ENCODE data around the gene MYBBP1A. TPM values are rescaled to one million over a fixed set of nuclear protein-coding genes. Genes with fewer than 3 reads are reported as not detected.
"Not testable (repeated sequence)": the region's sequence is repeated elsewhere in the genome, so short reads cannot be mapped to it uniquely, and the experiment has no call there.

The MYBBP1A gene, protein sequence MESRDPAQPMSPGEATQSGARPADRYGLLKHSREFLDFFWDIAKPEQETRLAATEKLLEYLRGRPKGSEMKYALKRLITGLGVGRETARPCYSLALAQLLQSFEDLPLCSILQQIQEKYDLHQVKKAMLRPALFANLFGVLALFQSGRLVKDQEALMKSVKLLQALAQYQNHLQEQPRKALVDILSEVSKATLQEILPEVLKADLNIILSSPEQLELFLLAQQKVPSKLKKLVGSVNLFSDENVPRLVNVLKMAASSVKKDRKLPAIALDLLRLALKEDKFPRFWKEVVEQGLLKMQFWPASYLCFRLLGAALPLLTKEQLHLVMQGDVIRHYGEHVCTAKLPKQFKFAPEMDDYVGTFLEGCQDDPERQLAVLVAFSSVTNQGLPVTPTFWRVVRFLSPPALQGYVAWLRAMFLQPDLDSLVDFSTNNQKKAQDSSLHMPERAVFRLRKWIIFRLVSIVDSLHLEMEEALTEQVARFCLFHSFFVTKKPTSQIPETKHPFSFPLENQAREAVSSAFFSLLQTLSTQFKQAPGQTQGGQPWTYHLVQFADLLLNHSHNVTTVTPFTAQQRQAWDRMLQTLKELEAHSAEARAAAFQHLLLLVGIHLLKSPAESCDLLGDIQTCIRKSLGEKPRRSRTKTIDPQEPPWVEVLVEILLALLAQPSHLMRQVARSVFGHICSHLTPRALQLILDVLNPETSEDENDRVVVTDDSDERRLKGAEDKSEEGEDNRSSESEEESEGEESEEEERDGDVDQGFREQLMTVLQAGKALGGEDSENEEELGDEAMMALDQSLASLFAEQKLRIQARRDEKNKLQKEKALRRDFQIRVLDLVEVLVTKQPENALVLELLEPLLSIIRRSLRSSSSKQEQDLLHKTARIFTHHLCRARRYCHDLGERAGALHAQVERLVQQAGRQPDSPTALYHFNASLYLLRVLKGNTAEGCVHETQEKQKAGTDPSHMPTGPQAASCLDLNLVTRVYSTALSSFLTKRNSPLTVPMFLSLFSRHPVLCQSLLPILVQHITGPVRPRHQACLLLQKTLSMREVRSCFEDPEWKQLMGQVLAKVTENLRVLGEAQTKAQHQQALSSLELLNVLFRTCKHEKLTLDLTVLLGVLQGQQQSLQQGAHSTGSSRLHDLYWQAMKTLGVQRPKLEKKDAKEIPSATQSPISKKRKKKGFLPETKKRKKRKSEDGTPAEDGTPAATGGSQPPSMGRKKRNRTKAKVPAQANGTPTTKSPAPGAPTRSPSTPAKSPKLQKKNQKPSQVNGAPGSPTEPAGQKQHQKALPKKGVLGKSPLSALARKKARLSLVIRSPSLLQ (N-terminal part only)
- 42.9 TPM for total RNA-seq

DNA sequence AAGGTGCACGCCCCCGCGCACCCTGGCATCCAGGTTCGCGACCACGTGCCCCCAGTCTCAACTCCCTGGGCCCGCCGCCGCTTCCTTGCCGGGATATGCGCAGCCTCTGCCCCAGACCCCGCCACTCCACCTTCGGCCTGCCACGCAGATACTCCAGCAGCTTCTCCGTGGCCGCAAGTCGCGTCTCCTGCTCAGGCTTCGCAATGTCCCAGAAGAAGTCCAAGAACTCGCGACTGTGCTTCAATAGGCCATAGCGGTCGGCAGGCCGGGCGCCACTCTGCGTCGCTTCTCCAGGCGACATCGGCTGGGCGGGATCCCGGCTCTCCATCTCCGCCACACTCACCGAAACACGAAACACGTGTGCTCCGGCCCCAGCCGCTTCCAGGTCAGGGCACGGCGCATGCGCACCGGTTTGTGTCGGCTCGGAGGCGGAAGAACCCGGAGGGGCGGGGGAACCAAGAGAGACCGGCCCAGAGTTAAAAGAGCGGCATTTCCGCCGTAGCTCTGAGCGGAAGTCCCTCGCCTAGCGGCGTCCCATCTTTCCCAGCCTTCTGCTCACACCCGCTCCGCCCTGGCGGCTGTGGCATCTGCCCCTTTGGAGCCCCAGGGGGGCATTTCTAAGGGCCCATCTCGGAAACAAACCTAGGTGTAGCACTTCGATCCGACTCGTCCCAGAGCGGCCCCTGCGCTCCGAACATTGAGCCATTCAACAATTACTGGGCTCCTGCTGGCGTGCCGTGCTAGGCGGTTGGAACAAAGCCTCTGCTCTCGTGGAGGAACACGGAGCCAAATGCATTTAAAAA, at the start of gene MYBBP1A:
Gene MYBBP1A (minus strand): TSS at position 388 of the 803 bp plus-strand sequence. CDS start 60 bp downstream, at position 328.
- ATAC-seq: peak; percentile 81

DNA sequence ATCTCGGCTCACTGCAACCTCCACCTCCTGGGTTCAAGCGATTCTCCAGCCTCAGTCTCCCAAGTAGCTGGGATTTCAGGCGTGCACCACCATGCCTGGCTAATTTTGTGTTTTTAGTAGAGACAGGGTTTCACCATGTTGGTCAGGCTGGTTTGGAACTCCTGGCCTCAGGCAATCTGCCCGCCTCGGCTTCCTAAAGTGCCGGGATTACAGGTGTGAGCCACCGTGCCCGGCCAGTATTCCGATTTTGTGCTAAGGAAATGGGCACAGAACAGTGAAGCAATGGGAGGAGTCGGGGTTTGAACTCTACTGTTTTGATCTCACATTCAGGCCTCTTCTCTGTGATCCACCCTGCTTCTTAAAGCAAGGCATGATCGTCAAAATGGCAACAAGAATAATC, 49.6 kb upstream of the MYBBP1A start:
- ATAC-seq: not testable (repeated sequence)

DNA sequence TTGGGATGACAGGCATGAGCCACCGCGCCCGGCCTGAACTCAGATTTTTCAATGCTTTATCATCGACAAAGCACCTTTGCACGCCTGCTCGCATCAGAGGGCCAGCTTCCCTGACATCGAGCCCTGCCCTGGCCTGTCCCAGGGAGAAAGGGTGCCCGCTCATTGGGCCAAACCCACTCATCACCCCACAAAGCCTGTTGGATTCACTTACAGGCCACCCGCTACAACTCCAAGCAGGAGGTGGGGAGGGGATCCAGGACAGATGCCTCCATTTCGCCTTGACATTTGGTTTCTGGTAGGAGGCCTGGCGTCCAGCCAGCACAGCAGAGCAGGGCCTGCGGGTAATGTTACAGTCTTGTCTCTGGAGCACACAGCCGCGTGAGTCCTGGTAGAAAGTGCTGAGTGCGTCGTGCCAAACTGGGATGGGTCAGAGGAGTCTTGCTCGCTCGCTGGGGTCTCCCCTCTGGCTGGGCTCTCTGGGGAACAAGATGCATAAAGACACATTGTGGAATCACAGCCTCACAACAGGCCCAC, 49.0 kb upstream of the MYBBP1A start:
- ATAC-seq: peak; percentile 32

DNA sequence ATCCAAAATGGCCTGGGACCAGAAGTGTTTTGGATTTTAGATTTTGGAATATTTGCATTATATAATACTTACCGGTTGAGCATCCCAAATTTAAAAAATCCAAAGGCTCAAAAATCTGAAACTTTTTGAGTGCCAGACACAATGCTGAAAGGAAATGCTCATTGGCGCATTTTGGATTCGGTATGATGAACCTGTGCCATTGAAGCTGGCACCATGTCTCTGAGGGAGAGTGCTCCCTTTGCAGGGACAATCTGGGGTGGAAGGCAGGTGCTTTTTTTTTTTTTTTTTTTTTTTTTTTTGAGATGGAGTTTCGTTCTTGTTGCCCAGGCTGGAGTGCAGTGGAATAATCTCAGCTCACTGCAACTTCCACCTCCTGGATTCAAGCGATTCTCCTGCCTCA, 46.9 kb upstream of the MYBBP1A start:
- ATAC-seq: no peak

DNA sequence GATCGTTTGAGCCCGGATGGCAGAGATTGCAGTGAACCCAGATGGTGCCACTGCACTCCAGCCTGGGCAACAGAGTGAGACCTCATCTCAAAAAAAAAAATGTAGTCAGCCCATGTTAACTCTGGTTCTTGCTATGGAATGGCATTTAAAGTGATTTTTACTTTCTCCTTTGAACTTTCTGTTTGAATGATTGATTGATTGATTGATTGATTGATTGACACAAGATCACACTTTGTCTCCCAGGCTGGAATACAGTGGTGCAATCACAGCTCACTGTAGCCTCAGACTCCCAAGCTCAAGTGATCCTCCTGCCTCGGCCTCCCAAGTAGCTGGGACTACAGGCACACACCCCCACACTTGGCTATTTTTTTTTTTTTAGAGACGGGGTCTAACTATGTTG, 46.1 kb upstream of the MYBBP1A start:
- no peak for ATAC-seq

DNA sequence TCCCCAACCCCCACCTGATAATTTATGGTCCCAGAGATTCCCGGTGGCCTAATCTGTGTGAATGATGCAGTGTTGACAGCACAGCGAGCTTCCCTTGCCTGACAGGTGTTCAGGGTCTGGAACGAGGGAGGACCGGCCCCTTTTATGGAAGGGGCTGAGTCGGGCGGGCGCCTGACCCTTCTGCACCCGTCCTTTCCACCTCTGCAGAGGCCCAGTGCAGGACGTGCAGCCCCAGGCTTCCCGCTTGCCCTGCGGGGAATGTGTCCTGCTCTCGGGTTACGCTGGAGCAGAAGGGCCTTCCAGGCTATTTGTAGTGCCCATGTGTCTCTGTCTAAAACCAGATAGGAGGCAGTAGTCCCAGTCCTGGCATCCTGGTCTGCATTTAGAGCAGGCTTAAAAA, 45.4 kb upstream of the MYBBP1A start:
- no peak for ATAC-seq

DNA sequence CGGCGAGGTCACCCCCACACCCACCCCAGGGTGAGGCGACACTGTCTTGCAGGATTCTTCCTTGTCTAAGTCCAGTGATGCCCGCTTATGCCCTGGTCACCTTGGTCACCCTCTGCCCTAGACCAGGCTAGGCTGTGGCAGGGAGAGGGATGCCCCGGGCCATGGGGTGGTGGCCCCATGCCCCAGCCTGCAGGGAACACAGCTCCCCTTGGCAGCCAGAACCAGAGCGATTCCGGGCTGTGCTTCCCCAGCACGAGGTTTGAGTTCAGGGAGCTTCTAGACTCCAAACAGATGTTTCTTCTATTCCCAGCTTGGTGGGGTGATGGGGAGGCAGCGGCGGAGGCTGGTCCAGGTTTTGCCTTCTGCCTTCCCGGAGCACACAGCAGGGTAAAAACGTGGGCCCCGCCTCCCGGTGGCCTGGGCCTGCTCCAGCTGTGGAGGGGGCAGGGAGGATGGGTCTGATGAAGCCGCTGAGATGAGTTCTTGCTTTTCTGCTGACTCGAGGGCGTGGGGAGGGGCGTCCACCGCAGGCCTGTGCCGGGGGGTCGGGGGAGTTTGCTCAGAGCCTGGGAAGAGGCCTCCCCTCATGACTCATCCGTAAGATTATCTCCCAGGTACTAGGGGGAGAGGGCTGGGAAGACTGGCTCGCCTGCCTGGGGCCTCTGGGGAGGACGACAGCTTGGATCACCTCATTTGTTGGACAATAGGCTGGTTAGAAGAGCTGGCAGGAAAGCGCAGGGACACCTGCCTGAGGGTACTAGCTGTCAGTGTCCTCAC, 44.5 kb upstream of the MYBBP1A start:
- peak; percentile 29 for ATAC-seq

DNA sequence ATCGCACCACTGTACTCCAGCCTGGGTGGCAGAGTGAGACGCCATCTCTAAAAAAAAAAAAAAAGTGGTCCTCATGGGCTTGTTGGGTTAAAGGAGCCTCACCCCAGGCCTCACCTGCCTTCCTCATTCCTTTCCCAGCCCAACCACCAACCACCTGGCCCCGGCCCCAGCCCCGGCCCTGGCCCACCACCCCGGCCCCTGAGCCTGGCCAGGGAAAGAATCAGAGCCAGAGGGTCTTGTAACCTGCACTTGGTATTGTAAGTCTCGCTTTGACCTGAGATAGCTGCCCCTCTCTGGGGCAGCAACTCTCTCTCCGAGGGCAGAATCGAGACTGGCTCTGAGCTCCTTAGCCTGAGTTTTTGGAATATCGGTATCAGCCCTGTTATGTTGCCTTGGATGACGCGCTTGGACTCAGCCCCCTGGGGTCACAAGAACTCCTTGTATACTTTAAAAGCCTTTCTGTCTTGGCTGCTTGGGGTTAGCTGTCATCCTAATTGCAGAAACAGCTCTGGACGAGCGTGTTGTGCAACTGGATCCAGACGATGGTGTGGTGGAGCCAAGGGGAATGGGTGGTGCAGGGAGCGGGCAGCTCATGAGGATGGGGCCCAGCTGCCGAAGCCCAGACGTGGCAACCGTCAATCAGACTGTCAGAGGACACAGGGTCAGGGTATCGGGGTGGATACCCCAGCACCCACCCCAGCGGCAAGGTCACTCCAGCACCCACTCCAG, 43.8 kb upstream of the MYBBP1A start:
- ATAC-seq: peak; percentile 16

DNA sequence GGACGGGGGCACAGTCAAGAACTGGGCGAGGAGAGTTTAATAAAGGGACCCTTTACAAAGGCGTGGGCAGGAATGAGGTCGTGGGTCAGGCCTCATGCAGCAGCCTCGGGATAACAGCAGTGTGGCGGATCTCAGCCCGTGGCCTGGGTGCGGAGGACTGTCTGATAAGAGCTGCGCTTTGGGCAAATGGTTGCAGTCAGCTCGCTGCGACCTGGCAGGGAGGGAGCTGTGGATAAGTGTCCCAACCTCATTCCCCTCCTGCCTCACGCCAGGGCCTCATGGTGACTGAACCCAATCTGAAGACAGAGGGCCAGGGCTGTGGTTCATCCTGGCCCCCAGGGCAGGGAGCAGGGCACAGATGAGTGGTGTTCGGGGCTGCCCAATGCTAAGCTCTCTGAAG, 42.8 kb upstream of the MYBBP1A start:
- no peak for ATAC-seq

DNA sequence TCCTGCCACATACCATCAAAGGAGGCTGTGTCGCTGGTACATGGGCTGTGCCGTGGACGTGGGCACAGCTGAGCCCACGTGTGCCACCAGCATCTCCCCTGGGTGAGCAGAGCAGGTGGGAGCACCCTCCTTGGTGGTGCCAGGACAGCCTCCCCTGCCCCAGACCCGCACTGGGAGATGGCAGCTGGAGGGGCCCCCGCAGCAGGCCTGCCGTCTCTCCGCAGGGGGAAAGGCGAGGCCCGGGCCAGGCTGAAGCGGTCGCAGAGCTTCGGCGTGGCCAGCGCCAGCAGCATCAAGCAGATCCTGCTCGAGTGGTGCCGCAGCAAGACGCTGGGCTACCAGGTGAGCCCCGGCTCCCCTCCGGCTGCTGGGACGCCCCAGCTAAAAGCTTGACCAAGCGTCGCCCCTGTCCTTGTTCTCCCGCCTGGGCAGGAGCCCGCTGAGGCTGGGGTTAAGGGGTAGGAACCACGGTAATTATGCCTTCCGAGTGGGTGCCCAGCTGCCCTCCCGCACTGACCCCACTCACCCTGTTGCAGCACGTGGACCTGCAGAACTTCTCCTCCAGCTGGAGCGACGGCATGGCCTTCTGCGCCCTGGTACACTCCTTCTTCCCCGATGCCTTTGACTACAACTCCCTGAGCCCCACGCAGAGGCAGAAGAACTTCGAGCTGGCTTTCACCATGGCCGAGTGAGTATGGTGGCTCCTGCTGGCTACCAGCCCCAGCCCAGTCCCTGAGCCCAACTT, 41.6 kb upstream of the MYBBP1A start:
- ATAC-seq: no peak

DNA sequence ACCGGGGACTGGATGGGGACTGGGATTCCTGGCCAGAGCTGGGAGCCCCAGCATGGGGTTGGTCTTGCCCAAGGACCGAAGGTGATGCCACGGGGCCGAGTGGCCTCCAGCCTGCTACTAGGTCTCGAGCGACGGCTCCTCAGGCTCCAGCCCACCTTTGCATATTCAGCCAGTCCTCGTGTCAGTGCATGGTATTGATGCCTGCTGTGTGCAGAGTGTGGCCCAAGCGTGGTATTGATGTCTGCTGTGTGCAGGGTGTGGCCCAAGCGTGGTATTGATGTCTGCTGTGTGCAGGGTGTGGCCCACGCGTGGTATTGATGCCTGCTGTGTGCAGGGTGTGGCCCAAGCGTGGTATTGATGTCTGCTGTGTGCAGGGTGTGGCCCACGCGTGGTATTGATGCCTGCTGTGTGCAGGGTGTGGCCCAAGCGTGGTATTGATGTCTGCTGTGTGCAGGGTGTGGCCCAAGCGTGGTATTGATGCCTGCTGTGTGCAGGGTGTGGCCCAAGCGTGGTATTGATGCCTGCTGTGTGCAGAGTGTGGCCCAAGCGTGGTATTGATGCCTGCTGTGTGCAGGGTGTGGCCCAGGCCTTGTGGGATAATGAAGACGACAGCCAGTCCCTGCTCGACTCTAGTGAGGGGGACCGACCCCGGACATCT, 40.6 kb upstream of the MYBBP1A start:
- not testable (repeated sequence) for ATAC-seq

DNA sequence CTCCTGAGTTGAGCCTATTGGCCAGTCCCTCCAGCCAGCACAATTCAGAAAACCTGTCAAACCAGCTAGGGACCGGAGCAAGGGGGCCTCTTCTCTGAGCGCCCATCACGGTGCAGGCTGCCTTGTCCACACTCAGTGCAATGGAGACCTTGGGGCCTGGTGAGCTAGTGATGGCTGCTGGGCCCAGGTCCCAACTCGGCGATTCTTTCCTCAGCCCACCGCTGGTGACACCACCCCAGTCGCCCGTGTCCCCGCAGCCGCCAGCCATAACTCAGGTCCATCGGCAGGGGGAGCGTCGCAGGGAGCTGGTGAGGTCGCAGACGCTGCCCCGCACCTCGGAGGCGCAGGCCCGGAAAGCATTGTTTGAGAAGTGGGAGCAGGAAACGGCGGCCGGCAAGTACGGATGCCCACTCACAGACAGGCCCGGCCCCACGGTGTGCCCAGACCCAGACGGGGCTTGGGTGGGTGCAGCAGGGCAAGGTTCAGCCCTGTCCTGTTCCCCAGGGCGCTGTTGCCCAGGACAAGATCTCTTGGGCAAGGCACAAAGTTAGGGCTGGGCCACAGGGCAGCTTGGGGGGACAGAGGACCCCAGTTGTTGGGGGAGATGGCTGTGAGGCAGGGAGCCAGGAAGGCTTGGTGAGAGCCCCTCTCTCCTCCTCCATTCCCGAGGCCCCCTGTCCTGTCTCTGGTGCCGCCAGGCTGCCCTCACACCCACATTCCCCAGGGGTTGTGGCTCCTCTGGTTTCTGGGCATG, 39.9 kb upstream of the MYBBP1A start:
- no peak for ATAC-seq

DNA sequence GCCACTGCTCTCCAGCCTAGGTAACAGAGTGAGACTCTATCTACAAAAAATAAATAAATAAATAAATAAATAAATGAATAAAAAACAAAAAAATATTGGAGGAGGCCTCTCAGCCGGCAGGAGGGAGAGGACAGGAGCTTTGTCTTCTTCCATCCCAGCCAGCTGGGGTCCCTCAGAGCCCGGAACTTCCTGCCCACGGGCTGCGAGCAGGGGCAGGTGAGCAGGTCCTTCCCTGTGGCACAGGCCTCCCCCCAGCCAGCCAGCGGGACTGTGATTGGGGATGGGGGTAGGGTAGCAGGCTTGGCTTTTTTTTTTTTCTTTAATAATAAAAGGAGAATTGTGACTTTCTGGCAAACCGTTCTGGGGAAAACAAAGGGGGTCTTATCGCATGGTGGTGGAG, 39.2 kb upstream of the MYBBP1A start:
- ATAC-seq: no peak

DNA sequence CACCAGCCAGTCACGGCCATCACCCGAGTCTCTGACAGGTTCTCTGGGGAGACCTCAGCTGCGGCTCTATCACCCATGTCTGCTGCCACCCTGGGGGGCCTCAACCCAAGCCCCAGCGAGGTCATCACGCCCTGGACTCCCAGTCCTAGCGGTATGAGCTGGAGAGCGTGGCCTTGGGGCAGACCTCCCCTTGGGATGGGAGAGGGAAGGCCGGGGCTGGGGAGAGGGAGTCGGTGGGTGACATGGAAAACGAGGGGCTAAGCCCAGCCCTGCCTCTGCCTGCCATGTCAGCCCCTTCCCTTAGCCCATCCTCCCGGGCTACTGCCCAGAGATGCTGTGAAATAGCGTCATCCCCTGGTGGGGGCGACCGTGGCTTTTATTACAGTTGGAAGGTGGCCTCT, 37.8 kb upstream of the MYBBP1A start:
- no peak for ATAC-seq

DNA sequence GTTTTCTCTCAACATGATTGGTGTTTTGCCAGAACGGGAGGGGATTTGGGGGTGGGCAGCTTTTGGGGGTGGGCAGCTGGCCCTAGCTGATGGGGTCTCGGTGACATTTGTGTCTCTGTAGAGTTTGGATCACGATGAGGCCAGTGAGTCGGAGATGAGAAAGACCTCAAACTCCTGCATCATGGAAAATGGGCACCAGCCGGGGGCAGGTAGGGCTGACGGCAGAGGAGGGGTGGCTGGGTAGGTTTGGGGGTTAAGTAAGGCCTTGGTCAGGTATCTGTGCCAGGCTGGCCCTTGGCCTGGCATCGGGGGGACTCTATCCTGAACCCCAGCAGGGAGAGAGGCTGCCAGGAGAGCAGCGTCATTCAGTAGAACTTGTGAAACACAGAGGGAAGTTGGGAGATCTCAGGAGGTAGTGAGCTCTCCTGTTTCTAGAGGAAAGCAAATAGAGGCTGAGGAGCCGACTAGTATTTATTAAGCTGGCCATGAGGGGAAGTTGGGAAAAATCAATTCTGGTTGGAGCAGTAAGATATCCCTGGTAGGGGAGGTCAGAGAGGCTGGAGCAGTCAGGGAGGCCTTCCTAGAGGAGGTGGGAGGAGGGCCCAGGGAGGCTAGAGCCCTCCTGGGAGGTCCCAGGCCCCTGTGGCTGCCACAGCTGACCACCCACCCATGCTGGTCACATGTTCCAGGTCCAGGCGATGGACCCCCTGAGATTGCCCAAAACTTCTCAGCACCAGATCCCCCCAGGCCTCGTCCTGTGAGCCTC, 37.2 kb upstream of the MYBBP1A start:
- ATAC-seq: no peak

DNA sequence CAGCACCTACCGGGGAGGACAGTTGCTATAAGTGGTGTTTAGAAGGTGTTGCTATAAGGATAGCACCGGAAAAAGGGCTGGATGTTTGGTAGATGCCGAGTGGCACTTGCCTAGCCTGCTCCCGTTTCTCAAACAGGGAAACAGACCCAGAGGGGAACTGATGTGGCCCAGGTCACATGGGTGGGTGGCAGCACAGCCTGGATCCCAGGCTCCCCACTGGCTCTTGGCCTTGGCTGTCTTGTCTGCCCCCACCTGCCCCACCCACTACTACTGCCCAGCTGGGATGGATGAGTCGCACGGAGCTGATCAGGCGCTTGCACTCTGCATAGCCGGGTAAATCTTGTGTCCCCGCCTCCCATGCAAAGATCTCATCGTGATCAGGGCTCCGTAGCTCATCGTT, 36.3 kb upstream of the MYBBP1A start:
- ATAC-seq: no peak

DNA sequence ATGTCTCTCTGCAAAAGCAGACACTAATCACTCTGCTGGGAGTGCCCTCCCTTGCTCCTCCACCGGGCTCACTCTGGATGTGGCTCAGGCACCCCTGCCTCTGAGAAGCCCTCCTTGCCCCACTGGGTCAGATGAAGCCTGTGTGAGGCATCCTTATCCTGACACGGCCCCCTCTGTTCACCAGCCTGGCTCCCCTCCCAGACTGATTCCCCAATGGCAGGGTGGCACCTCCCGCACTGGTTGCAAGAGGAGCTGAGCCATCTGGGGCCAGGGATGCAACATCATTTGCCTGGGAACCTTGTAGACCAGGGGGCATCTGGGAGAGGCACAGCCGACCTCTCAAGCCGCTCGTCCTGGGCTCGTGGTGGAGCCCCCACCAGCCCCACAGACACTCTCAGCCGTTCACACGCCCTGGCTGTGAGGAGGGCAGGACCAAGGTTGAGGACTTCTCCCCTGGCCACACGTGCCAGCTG, 35.8 kb upstream of the MYBBP1A start:
- no peak for ATAC-seq

All from esophagus mucosa (tissue), 1 donor.